NOMO-1 treated with dmso at 0.1 percent for 144 hours (cell line): ENCODE data around the gene PIAS4.

Source experiments
- DNase-seq: peaks from one replicate; lab custom pipeline; 2025; ENCODE audit not compliant: unreplicated experiment; lab: John Stamatoyannopoulos, UW

The PIAS4 gene

DNA sequence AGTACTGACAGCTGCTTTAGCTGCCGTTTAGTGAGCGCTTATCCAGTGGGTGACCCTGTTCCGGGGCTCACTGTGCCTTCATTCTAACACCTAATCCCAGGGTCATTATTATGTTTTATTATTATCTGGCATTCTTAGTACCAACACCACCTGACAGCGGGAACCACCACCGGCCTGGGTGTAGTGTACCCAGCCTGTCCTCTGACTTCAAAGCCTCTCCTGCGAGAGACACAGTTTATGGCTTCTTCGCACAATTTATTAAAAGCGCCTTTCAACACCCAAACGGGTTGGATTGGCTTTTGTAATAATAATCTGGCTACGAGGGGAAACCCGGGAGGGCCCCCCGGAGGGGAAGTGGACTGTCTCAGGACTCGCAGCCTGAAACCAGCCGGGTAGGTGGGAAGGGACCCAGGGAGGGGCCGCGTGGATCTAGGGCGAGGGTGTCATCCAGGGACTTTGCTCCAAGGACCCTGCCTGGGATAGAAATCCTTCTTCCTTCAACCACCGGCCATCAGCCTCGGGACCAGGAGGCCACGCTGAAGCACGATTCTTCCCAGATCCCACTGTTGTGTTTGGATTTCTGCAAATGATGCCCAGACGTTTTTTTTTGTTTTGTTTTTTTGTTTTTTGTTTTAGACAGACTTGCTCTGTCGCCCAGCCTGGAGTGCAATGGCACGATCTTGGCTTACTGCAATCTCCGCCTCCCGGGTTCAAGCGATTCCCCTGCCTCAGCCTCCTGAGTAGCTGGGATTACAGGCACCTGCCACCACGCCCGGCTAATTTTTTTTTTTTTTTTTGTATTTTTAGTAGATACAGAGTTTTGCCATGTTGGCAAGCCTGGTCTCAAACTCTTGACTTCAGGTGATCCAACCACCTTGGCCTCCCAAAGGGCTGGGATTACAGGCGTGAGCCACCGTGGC lies 60.8 kb downstream of the PIAS4 start:
- no peak for DNase-seq

DNA sequence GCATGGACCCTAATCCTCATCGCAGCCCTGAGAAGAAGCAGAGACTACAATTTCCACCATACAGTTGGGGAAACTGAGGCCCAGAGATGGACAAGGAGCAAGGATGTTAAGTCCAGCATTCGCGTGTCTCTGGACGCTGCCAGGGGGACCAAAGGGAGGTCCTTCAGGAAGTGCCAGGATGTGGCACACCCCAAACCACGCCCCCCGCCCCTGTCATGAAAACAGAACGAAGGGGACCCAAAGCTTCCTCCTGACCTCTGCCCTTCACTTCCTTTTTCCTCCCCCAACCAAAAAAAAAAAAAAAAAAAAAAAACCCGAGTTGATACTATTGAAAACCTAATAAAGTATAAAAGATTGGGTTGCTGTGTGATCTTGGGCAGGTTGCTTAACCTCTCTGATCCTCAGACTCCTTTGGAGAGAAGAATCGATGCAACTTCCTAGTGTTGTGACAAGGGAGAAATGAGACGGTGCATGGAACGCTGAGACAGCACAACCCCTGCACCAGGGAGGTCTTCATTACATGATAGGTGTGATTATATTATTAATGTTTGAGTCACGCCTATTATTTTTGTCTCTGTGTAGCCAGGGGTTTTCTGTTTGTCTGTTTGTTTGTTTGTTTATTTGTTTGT lies 61.9 kb downstream of the PIAS4 start:
- DNase-seq, result no peak

DNA sequence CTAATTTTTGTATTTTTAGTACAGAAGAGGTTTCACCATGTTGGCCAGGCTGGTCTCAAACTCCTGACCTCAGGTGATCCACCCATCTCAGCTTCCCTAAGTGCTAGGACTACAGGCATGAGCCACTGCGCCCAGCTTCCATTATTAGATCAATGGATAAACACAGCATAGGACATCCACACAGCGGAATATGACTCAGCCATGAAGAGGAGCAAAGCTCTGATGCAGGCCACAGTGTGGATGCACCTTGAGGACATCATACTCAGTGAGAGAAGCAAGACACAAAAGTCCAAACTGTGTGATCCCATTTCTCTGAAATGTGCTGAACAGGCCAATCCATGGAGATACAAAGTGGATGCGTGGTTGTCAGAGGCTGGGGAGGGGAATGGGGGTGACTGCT lies 64.1 kb downstream of the PIAS4 start:
- DNase-seq, result no peak

DNA sequence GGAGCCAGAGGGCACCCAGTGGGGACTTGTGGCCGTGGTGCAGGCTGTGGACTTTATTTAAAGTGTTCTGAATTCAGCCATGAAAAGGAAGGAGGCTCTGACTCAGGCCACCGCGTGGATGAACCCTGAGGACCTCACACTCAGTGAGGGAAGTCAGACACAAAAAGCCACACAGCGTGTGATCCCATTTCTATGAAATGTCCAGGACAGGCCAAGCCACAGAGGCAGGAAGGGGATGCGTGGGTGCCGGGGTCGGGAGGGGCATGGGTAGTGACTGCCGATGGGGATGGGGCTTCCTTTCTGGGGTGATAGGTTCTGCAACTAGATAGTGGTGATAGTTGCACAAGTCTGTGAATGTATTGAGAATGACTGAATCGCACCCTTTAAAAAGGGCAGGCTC lies 67.8 kb downstream of the PIAS4 start:
- no peak for DNase-seq

DNA sequence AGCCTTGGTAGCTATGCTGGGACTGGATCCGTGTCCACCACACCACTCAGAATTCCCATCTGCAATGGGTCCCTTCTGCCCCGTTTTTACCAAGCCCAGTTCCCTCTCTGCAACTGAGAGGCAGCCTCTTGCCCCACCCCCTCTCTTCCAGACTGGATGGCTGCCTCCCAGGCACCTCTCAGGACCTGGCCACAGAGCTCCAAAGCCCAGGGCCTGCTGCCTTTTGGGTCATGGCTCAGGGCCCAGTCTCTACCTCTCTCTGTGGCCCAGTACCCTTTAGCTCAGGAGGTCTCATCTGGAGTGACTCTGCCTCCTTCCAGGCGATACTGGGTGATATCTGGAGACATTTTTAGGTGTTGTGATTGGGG lies 69.5 kb downstream of the PIAS4 start:
- no peak for DNase-seq

DNA sequence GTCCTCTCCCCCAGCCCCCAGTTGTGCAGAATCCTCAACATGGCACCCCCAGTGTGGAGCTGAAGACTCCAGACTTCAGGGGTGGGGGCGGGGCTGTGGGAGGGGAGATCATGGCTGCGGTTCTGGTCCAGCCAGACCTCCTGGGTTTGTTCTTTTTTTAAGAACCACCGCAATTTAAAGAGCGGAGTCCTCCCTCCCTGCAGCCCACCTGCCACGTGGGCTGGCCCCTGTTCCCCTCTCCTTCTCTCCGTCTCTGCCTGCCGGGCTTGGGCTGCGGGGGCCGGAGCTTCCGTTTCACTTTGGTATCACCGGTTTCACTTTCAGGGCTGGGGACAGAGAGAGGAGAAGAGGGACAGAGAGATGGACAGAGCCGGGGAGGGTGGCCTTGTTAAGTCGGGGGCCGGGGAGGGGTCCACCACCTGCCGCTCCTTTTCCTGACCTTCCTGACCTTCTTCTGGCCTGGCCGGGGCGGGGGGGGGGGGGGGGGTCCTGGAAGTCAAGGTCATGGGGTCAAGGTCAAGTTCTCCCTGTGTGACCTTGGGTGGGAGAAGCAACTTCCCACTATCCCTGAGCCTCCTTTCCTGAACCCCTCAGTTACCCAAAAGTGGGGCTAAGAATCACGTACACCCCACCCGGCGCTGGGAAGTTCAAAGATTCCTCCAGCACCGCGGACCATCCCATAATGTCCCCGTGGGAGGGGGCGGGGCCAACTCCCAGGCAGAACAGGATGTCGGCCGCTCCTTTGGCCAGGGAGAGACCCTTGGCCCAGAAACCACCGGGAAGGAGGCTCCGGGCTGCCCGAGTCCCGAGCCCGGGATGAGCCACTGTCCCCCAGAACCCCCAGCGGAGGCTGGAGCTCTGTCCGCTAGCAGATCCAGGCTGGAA lies 70.5 kb downstream of the PIAS4 start:
- peak; percentile 38 for DNase-seq

DNA sequence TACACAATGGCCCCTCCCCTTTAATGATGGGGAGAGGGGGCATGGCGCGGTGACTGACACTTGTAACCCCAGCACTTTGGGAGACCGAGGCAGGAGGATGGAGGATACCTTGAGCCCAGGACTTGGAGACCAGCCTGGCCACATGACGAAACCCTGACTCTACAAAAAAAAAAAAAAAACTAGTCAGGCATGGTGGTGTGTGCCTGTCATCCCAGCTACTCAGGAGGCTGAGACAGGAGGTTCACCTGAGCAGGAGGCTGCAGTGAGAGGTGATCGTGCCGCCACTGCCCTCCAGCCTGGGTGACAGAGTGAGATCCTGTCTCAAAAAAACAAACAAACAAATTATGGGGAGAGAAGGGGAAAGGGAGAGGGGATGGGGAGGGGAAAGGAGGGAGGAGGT lies 72.9 kb downstream of the PIAS4 start:
- DNase-seq, result no peak

DNA sequence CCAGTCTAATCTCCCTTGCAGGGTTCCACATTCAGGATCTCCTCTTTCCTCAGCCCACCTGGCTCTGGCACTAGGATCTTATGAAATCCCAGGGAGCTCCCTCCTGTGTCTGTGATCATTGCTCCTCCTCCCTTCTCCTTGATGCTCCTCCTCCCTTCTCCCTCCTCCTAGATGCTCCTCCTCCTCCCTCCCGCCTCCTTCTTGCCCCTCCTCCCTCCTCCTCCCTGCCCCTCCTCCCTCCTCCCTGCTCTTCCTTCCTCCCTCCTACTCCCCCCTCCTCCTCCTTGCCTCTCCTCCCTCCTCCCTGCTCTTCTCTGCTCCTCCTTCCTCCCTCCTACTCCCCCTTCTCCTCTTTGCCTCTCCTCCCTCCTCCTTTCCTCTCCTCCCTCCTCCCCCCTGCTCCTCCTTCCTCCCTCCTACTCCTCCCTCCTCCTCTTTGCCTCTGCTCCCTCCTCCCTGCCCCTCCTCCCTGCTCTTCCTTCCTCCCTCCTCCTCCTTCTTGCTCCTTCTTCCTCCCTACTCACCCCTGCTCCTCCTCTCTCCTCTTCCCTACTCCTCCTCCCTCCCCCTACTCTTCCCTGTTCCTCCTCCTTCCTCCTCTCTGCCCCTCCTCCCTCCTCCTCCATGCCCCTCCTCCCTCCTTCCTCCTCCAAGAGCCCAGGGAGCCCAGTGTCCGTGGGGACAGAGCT lies 74.0 kb downstream of the PIAS4 start:
- DNase-seq, result no peak

DNA sequence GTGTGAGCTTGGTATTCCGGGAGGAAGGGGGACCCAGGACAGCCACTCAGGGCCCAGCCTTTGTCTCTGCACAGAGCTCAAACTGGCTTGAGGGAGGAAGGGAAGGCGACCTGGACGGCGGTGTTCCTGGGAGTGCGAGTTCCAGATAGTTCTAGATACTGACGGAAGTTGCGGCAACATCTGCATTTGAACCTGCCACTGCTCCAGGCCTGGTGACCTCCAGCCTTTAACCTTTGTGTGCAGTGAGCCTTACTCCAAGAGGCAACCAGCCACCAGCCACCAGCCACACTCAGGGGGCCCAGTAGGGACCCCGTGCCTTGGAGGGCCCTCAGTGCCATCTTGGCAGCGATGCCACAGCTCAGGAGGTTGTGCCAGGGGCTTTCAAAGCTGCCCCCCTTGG lies 74.6 kb downstream of the PIAS4 start:
- no peak for DNase-seq

DNA sequence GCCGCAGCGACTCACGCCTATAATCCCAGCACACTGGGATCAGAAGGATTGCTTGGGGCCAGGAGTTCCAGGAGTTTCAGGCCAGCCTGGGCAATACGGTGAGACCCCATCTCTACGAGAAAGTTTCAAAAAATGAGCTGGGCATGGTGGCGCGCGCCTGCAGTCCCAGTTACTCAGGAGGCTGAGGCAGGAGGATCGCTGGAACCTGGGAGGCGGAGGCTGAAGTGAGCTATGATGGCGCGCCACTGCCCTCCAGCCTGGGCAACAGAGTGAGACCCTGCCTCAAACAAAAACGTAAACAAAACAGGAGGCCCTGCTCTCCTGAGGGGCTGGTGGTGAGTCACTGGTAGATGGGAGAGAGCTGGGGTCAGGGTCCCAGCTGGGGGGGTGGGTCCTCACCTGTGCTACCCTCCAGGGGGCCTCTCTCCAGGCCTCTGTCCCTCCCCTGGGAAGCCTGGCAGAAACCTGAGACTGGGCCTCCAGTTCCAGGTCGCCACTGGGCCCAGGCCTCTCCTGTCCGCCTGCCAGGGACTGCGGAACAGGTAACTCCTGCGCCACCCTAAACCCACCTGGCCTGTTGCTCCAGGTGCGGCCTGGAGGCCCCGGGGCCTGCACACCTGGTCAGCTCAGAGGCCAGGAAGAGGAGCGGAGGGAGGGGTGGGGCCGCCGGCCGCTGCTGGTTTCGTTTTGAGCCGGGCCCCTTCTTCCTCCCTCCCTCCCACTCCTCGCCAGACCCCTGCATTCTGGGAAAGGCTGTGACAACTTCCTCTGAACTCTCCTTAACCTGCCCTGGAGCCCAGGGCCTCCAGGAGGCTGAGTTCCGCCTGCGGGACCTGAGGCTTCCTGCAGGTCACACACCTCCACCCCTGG lies 76.4 kb downstream of the PIAS4 start:
- DNase-seq, result no peak

DNA sequence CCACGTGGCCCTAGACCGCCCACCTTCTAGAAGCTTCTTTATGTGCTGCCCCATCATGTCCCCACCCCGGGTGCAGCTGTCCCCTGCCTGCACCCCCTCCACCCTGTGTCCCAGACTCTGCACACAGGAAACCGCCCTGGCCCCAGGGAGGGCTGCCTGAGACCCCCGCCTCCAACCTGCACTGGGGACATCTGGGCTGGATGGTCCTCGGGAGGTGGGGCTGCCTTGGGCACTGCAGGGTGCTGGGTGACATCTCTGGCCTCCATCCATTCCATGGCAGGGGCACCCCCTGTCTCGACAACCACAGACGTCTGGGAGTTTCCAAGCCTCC lies 77.0 kb downstream of the PIAS4 start:
- DNase-seq, result no peak

DNA sequence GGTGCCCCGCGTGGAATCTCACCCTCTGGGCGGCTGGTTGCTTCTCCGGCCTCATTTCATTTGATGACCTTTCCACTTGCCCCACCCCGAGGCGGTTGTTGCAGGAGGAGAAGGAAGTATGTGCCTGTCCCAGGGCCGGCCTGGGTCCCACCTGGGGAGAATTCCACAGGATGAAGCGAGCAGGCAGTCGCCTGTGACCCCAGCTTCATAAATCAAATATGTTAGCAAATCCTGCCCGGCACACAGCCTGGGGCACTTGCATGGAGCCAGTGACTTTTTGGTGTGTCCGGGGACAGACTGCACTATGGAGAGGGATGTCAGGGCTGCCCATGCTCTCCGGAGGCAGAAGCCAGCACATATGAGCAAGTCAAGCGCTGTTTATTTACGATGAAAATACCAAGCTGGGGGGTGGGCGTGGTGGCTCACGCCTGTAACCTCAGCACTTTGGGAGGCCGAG lies 78.9 kb downstream of the PIAS4 start:
- DNase-seq, result no peak

DNA sequence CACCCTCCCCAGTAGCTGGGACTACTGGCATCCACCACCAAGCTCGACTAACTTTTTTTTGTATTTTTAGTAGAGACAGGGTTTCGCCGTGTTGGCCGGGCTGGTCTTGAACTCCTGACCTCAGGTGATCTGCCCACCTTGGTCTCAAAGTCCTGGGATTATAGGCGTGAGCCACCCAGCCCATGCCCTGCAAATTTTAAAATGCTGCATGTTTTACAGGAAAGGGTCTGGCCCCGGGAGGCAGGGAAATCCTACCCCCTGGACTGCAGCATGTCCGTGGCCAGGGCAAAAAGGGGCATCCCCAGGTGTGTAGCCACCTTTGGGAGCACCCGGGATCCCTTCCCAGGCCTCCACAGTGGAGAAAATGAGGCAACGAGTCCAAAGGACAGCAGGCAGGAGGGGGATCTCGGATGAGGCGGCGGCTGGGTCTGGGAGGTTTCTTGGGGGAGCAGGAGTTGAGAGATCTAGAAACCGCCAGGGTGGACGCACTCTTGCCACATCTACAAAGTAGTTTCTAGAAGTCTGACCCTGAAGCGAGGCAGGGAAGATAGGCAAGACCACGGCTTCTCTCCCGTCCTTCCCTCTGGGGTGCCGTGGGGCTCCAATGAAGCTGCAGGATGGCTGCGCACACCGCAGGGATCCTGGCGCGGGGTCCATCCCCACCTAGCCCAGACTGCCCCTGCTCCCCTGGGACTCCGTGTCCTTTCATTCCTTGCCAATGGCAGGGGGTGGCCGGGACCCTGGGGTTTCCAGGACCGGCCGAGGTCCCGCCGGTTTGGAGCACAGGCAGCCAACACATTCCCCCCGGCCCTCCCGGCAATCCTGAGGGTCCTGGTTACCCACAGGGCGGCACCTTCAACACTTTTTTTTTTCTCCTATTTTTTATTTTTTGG lies 80.5 kb downstream of the PIAS4 start:
- no peak for DNase-seq

DNA sequence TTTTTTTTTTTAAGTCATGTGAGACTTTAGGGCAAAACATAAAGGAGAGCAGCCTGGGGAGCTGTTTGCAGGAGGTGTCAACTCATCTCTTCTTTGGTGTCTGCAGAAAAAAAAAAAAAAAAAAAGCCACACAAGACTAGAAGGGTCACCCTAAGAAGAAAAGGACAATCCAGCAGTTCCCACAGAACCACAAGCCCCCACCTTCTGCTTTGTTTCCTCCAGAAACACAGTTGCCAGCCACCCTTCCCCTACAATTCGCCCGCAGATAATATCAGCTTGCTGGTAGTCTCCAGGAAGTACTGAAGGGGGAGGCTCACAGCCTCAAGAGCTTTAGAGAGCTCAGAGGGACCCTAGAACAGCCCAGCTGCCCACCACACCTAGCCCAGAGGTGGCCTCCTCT lies 81.4 kb downstream of the PIAS4 start:
- DNase-seq, result no peak
